Vagina (tissue), 2 donors: ENCODE measurements around the gene ZNF831.

ENCODE experiments used
- POLR2A ChIP-seq, 2 donors: fragments of 450-650 bp; IDR thresholded peaks; one replicate each; pipeline ENCODE4 v1.6.1; 2017; ENCODE audit warnings: antibody characterized with exemption in 2 of 2, mild to moderate bottlenecking in 2 of 2, moderate library complexity in 2 of 2
- POLR2AphosphoS5 ChIP-seq, 2 donors: sonication (generic); formaldehyde crosslinking; IDR thresholded peaks; one replicate each; pipeline ENCODE4 v1.9.0; 2017; ENCODE audit warnings: antibody characterized with exemption in 2 of 2, mild to moderate bottlenecking in 2 of 2, low read depth in 1 of 2; ENCODE audit not compliant: insufficient read depth in 1 of 2
- TF ChIP-seq, protein P1 (sequence below), 3 experiments: fragments of 450-650 bp in 2 of 3; fragments of 200-600 bp in 1 of 3; sonication (generic) in 1 of 3; IDR thresholded peaks; one replicate each; pipeline ENCODE4 v1.5.1; 2017 to 2019; ENCODE audit warnings: antibody characterized with exemption in 3 of 3, mild to moderate bottlenecking in 2 of 3, moderate library complexity in 2 of 3

DNA sequence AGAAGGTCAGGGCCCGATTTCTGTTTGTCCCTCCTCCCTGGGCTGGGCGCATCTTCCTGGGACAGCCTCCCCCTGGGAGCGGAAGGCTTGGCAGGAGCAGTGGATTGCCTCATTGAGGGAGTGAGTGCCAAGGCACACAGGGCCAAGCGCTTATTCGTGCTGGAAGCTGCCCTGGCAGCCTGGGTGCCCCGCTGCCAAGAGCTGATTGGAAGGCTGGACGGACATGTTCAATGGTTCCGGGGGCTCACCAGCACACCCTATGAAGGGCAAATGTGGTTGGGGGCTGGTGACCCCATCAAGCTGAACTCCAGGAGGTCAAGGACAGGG is 10.3 kb upstream of the ZNF831 start:
- peak; percentile 40 to 53 for TF ChIP-seq POLR2AphosphoS5 (IDR thresholded peaks at IDR 0.05; ENCODE audit: insufficient read depth in 1 of 2, low read depth in 1 of 2)
- TF ChIP-seq, protein P1, sequence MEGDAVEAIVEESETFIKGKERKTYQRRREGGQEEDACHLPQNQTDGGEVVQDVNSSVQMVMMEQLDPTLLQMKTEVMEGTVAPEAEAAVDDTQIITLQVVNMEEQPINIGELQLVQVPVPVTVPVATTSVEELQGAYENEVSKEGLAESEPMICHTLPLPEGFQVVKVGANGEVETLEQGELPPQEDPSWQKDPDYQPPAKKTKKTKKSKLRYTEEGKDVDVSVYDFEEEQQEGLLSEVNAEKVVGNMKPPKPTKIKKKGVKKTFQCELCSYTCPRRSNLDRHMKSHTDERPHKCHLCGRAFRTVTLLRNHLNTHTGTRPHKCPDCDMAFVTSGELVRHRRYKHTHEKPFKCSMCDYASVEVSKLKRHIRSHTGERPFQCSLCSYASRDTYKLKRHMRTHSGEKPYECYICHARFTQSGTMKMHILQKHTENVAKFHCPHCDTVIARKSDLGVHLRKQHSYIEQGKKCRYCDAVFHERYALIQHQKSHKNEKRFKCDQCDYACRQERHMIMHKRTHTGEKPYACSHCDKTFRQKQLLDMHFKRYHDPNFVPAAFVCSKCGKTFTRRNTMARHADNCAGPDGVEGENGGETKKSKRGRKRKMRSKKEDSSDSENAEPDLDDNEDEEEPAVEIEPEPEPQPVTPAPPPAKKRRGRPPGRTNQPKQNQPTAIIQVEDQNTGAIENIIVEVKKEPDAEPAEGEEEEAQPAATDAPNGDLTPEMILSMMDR (IDR thresholded peaks at IDR 0.05) = no peak
- no peak for TF ChIP-seq POLR2A (IDR thresholded peaks at IDR 0.05)
